ENCODE results near the gene NCMAP.
"Not testable (repeated sequence)": the region's sequence is repeated elsewhere in the genome, so short reads cannot be mapped to it uniquely, and the experiment has no call there.

The NCMAP gene

GRCh38 chr1:24555591-24556413, at the start of gene NCMAP:
Gene NCMAP, plus strand, starts transcription at chr1:24556087. Its CDS starts 39,344 bp downstream, at chr1:24595431.
- no peak for DNase-seq (ENCODE audit: low read depth)

GRCh38 chr1:24506691-24507381, 49.1 kb upstream of the NCMAP start:
- no peak for DNase-seq (ENCODE audit: low read depth)

GRCh38 chr1:24507405-24507804, 48.5 kb upstream of the NCMAP start:
- no peak for DNase-seq (ENCODE audit: low read depth)

GRCh38 chr1:24508911-24509310, 47.0 kb upstream of the NCMAP start:
- DNase-seq (ENCODE audit: low read depth), result no peak

- no peak for DNase-seq (ENCODE audit: low read depth)
Observed at GRCh38 chr1:24513706-24514105, 42.2 kb upstream of the NCMAP start.

GRCh38 chr1:24514946-24515345, 40.9 kb upstream of the NCMAP start:
- DNase-seq (ENCODE audit: low read depth), result no peak

GRCh38 chr1:24515671-24516209, 40.1 kb upstream of the NCMAP start:
- DNase-seq (ENCODE audit: low read depth), result not testable (repeated sequence)

- no peak for DNase-seq (ENCODE audit: low read depth)
Observed at GRCh38 chr1:24516506-24516905, 39.4 kb upstream of the NCMAP start.

GRCh38 chr1:24517898-24518297, 38.0 kb upstream of the NCMAP start:
- DNase-seq (ENCODE audit: low read depth), result no peak

GRCh38 chr1:24520282-24520681, 35.6 kb upstream of the NCMAP start:
- not testable (repeated sequence) for DNase-seq (ENCODE audit: low read depth)

GRCh38 chr1:24525606-24526005, 30.3 kb upstream of the NCMAP start:
- DNase-seq (ENCODE audit: low read depth), result no peak

GRCh38 chr1:24526045-24526444, 29.8 kb upstream of the NCMAP start:
- DNase-seq (ENCODE audit: low read depth), result no peak

- DNase-seq (ENCODE audit: low read depth), result no peak
Observed at GRCh38 chr1:24526940-24527542, 28.8 kb upstream of the NCMAP start.

- no peak for DNase-seq (ENCODE audit: low read depth)
Observed at GRCh38 chr1:24528744-24529143, 27.1 kb upstream of the NCMAP start.

- DNase-seq (ENCODE audit: low read depth), result not testable (repeated sequence)
Observed at GRCh38 chr1:24529292-24529691, 26.6 kb upstream of the NCMAP start.

- DNase-seq (ENCODE audit: low read depth), result peak; percentile 33
Observed at GRCh38 chr1:24535021-24535424, 20.9 kb upstream of the NCMAP start.

GRCh38 chr1:24535778-24536177, 20.1 kb upstream of the NCMAP start:
- no peak for DNase-seq (ENCODE audit: low read depth)

- DNase-seq (ENCODE audit: low read depth), result peak; percentile 21
Observed at GRCh38 chr1:24536391-24536840, 19.5 kb upstream of the NCMAP start.

- no peak for DNase-seq (ENCODE audit: low read depth)
Observed at GRCh38 chr1:24540051-24540905, 15.6 kb upstream of the NCMAP start.

- no peak for DNase-seq (ENCODE audit: low read depth)
Observed at GRCh38 chr1:24540906-24541710, 14.8 kb upstream of the NCMAP start.
